ENCODE measurements around the gene HOXD10.

The HOXD10 gene

DNA sequence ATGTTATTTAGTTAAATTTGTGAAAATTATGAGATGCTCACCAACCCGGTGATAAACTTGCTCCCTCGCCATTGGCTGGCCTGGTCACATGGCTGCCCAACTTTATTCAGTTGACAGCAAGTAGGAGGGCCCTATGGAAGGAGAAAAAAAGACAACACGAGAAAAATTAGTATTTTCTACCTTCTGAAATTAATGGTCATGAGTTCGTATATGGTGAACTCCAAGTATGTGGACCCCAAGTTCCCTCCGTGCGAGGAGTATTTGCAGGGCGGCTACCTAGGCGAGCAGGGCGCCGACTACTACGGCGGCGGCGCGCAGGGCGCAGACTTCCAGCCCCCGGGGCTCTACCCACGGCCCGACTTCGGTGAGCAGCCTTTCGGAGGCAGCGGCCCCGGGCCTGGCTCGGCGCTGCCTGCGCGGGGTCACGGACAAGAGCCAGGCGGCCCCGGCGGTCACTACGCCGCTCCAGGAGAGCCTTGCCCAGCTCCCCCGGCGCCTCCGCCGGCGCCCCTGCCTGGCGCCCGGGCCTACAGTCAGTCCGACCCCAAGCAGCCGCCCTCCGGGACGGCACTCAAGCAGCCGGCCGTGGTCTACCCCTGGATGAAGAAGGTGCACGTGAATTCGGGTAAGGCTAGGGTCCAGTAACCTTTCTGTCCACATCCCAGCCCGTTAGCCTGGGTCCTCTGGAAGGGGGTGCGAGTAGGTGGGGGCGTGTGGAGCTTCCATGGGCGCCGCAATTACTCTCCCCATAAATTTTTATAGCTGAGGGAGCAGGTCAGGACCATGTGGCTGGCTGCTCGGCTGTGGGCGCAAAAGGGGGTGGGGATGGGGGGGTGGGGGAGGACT, 35.1 kb downstream of the HOXD10 start, which contains the start of gene HOXD4:
TSS of gene HOXD4 (plus strand) at position 109 of the 846 bp plus-strand sequence. CDS start at position 193, 84 bp downstream.
- DNase-seq (ENCODE audit: low read depth): no peak

DNA sequence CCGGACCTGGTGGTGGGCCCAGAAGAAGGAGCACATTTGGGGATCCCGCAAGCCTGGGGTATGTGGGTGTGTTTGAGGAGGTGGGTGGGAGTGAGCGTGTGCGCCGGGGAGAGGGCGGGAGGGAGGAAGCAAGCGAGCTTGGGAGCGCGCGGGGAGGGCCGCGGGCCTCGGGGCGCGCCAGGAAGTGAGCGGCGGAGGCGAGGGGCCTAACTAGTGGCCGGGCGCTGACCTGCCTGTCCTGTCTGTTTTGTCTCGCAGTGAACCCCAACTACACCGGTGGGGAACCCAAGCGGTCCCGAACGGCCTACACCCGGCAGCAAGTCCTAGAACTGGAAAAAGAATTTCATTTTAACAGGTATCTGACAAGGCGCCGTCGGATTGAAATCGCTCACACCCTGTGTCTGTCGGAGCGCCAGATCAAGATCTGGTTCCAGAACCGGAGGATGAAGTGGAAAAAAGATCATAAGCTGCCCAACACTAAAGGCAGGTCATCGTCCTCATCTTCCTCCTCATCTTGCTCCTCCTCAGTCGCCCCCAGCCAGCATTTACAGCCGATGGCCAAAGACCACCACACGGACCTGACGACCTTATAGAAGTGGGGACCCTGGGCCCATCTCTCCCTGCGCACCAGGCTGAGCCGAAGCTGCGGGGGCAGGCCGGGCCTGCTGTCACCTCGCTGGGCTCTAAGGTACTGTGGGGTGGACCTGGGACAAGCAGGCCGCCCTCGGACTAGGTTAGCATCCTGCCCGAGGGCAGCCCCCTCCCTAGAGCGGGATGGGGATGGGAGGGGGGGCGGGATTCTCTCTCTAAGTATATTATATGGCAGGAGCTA, 36.0 kb downstream of the HOXD10 start:
- no peak for DNase-seq (ENCODE audit: low read depth)

DNA sequence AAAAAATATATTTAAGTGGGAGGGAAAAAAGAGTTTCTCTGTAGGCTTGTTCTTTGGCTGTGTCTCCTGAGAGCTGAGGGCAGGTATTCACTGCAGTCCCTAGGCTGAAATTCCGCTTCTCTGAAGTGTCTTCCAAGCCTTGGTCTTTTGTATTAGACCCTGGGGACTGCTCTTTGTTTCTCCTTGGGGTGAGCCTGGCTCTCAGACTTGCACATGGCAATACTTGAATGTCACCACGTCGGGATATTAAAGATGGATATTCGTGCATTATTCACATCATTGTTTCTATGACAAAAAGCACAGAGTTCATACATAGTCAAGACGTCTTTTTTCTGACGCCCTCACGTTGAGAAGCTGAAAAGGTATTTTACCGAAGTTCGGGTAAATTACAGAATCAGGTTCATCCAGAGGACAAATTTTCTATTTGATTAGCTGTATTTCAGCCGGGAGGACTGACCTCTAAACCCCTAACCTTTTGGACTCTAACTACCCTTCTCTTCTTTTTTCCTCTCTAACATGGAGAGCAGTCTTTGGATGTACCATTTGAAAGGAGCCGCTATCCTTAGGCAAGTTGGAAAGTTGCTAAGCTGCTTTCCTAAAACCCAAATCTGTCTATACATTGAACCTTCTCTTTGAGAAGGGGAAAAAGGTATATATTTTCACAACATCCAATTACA, 38.1 kb downstream of the HOXD10 start:
- DNase-seq (ENCODE audit: low read depth): no peak

DNA sequence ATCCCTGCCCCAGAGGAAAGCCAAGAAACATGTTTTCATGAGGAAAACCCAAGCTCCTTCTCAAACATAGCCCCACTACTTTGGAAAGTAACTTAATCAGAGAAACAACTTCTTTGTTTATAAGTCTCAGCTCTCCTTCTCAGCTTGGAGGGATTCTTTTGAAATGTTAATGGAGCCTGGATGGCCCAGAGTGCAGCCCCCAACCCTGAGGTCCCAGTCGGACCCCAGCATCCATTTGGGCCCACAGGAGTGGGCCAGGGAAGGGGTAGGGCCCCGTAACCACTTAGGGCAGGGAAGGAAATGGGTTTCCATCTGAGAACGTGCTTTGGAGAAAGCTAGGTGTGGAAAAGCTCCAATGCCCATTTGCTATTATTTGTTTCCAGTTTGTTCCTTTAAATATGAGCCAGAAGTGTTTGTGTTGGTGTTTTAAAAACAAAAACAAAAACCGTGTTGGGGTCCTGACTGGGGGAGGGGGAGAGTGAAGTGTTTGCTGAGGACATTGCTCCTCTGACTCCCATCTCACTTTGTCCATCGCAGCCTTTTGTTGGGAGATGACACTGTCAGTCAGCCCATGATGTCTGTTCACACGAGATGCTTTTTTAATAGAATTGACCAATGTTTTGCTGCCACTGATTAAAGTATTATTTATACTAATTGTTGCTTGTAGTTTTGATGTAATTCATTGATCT, 38.9 kb downstream of the HOXD10 start:
- no peak for DNase-seq (ENCODE audit: low read depth)

DNA sequence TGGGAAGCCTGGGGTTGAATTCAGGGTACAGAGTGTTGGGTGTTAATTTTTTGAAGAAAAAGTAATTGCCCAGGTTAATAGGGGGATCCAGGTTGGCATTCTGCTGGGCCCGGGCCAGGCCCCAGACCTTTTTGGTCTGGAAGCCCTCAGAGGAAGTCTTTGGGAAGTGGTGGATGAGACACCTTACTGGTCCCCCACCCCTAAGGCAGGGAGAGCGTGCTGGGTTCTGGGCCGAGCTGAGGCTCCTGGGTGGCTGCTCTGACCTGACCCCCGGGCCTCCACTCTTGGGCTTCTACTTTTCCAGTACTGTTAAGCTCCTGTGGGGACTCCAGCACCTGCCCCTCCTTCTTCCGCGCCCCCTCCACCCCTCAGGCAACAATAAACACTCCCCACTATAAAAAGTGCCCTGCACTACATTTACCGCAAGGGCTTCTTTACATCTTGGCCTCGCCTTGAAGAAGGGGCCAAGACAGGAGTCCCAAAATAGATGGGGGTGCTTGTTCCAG, 39.8 kb downstream of the HOXD10 start:
- no peak for DNase-seq (ENCODE audit: low read depth)

DNA sequence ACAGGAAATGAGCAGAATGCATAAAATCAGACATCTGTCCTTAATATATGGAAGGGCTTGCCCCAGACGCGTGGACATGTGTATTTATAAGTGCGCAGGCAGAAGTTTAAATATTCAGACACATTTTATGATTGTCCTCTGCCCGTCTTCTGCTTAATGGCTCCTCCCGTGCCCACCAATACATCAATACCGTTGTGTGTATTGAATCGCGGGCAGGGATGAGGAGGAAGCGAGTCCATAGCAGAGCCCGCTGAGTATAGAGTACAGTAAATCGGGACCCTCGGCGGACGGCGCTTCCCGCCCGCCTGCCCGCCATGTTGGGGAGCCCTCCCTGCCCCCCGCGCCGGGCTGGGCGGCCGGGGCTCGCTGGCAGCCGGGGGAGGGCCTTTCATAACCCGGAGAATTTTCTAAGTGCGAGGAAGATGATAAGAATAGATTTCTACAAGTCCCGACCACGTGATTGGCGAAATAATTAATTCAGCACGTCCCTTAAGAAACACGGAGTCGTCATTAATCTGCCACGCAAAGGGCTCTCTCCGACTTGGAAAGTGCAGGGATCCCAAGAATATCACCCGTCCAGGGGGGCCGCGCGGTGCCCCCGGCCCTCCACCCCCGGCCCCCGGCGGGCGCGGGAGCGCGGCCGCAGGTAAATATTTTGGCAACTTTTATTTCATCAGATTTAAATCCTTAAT, 40.4 kb downstream of the HOXD10 start, which contains the start of gene HOXD3:
TSS of gene HOXD3 (plus strand) at position 501 of the 692 bp plus-strand sequence. CDS start 11,808 bp downstream, outside the sequence.
- DNase-seq (ENCODE audit: low read depth): no peak

DNA sequence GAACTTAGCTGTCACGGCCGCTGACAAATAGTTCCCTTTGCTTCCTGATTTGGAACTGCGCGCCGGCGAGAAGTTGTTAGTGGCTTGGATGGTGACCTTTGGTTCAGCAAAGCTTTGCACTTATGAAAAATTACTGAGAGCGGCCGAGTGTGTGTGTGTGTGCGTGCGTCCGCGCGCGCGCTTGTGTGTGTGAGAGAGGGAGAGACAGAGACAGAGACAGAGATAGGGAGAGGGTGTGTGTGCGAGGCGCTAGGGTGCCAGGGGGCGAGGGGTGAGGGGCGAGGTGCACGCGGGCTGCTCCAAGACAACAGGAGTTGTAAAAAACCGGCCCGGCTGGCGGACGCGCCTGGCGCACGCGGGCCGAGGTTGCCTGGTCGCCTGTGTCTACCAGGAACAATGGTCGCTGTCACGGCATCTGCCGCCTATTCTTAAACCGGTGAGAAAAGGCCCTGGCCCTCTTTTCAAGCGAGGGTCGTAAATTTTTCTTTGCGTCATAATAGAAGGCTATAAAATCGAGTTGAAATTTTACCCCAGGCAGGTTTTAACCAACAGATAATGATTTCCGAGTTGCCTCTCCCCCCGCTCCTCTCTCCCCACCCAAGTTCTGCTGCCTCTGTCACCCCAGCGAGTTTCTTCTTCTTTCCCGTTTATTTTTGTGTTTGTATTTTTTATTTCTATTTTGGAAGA, 41.1 kb downstream of the HOXD10 start:
- no peak for DNase-seq (ENCODE audit: low read depth)

DNA sequence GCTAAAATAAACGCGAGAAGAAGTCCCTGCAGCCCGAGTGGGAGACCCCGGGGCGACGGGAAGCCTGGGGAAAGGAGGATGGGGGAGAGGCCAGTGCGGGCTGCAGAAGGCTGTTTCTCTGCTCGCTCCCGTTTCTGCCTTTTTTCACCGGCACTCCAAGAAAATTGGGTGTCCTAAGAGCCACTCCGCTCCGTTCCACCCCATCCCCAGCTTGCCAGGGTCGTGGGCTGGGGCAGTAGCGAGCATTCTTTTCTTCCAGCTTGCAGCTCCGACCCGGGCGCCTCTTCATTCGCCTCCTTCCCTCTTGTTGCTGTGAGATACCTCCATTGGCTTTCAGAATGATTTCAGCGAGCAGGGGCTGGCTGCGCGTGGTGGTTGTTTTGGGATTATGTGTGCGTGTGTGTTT, 41.6 kb downstream of the HOXD10 start:
- DNase-seq (ENCODE audit: low read depth): no peak

DNA sequence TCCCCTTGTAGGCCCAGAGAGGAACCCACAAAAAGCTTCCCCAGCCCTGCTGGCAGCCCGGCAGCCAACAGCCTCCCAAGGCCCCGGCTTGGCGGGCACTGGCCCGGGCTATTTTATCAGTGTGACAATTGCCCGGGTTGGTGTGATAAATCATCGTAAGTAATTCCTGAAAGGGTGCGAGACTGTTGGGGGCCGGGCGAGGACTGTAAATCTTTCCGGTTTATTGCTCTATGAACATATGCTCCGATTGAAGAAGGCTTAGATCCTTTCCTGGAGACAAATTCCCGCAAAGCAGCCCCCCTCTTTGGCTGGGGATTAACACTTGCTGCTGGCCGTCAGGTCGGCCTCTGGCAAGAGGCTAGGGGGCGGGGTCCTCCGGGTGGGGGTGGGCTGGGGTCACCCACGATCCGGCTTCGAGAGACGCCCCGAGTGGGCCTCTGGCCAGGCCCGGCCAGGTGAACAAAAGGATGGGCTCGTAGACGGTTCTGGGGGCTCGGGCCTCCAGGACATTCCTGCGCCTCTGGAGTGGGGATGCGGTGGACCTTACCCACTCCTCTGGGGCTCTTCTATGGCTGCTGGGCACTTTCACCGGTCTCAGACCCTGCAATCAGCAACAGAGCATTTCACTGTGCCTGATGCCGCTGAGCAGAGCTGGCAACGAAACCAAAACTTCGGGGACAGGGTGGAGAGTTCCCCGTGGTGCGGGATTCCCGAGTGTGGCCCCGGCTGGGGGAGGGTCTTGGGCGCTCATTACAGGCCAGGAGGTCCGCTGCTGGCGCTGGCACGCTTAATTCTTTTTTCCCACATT, 42.5 kb downstream of the HOXD10 start:
- no peak for DNase-seq (ENCODE audit: low read depth)

DNA sequence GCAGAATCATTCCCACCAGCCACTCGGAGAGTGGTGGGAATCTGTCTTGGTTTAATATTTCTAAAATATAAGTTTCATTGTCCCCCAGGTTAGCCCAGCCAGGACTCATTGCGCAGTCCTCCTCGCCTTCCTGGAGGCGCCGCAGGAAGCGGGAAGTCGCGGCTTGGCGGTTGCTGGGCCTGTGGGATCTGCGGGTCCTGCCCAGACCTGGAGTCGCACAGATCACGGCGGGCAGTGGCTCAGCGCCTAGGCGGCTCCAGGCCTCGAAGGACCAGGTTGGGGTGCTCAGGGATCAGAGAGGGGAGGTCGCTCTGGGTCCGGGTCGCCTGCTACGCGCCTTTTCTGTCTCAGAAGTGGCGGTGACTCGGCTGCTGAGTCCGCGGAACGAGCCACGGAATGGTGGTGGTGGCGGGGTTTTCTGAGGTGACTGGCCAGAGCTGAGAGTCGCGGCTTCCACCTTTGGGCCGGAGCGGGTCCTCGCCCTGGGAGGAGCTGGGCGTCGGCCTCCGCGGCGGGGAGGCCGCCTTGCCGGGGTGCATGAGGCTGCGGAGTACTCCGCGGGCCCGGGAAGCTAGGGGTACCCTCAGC, 43.2 kb downstream of the HOXD10 start:
- DNase-seq (ENCODE audit: low read depth): no peak

DNA sequence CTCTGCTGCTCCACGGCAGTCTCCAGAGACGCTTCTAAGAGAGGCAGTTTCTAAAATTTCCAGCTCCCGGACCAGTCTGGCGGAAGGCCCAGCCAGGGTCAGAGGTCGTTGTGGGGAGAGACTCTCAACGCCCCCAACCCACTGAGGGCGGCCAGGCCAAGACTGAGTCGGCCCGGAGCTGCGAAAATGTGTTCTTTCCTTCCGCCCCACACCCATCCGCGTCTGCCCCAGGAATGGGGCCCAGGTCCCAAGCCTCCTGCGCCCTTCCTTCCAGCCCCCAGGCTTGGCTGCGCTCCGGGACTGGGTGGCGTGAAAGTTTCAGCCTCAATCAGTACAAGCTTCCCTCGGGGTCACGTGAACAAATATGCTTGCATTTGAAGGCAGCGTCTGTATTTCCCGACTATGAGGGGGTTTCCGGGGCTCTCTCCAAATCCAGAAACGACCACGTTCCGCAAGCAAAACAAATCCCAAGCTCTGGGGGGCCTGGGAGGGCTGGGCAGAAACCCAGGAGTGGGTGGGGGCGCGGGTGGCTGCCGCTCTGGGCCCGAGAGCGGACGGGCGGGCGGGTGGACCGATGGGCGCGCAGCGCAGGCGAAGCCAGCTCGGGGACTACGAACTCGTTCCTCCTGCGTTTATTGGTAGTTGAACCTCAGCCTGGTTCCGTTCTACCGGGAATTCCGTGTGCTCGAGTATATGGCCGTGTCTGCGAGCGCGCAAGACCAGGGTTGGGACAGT, 43.8 kb downstream of the HOXD10 start:
- no peak for DNase-seq (ENCODE audit: low read depth)

DNA sequence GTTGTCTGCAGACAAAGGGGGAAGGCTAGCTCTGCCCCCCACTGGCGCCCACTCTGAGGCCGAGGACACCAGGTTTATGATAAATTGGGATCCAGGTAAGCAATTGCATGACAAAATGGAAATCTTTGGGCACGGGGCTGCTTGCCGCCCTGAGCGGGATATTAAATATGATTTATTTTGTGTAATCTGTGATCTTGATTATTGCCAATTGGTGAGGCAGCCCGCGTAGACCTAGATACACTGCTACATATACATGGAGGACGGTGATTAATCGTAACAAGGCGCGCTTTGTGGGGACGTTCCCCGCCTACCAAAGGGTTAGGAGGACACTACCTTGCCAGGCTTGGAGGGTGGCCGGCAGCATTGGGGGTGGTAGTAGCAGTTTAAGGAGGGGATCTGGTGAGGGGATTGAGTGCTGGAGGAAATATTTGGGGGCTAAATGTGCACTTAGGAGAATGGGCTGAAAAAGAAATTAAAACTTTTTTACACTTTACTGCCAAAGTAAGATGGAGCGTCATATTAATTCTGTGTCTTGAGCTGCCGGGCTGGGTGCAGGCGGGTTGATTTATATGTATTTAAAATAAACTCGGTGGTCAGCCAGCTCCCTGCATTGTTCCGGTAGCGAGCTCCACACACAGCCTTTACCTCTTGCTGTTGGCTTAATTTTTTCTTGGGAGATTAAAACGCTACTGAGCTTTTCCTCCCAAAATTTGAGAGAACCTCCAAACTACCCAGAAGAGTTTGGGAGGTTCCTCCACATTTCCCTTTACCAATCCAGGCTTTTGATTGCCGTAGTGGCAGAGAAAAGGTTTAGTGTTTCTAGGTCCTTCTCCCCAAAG, 44.6 kb downstream of the HOXD10 start:
- DNase-seq (ENCODE audit: low read depth): no peak

DNA sequence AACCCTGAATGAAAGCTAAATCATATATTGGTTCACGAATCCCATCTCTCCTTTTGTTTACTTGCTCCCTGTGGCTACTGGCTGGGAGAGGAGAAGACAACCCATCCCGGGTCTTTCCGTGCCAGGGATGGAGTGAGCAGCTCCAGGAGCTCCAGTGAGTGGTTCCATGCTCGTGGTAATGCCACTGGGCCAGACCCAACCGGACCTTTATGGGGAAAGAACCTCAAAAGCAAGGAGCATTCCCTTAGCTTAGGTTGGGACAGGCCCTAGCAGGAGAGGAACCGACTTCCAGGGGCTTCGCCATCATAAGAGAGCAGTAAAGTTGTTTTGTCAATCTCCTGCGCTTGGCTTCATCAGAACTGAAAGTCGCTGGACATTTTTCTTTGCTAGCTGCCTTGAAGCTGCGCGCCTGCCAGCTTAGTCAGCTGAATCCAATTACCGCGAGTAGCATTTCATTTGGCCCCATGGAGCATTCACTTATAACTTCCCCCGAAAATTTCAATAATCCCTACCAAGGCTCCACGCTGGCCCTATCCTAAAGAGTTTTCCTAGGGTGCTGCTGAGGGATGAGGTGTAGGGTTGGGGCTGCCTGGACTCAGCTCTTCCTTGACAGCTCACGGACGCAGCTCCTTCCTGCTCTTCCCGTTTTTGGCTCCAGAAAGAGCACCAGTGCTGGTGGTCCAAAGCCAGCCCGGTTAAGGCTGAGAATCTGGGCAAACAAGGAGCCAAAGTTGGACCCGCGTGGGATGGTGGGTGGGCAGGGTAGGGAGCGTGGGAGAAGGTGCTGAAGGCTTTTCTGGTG, 45.4 kb downstream of the HOXD10 start:
- peak; percentile 27 for DNase-seq (ENCODE audit: low read depth)

DNA sequence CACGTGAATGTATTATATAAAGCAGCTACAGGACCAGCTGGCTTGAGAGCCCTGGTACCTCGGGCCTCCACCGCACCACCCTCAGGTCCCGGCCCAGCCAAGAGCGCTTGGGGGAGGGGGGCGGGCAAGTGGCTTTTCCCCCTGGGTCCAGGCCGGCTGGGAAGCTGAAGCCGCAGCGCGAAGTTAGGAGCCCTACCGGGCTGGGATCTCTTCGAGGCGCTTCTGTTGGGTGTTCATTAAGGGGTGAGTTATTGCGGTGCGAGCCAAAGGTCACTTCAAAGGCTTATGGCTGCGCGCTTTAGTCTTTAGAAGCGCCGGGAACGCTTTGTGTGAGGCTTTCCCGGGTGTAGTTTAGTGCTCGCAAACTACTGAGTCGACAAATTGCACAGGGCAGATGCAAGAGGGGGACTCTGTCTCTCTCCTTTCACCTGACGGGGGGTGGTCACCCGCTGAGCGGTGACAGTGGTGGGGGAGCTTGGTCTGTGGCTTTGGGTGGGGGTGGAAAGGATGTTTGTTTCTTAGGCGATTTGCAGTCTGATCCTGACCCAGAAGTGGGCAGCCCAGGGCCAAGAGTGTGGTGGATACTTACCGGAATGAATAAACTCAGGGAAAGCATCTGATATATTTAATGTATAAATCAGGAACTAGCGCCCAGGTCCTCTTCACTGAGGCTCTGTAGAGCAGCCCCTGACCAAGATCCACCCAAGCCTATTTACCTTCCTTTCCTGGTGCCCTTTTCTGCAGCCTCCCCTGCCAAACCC, 46.5 kb downstream of the HOXD10 start:
- no peak for DNase-seq (ENCODE audit: low read depth)

DNA sequence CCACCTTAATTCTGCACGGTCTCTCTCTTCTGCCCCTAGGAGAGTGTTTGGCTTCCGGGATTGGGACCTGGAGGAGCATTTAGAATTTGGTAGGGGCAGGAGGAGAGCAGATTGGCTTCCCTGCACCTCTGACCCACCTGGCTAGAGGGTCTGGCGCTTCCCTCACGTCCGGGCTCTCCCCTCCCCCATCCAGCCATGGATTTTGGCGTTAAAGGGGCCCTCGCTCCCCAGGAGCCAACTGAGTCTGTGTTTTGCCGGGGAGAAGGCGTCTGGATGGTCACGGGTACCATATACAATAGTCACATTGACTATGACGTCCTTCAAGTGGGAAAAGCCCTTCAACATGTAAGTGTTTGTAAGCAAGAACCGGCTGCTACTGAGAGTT, 47.1 kb downstream of the HOXD10 start:
- no peak for DNase-seq (ENCODE audit: low read depth)

DNA sequence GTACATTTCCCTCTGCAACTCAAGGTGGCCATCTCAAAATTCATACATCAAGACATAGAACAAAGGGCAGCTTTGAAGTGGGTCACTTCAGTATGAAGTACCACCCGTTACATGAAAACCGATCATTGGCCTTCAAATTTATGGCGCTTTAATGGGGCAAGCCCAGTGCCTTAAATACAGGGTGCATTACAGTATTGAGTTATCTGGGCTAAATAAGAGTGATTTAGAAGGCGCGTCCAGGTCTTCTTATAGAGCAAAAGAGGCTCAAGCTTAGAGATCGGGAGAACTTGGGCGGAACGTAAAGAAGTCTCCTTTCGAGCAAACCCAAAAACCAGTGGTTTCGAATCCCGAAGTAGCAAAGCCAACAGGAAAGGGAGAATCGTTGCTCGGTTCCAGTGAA, 47.6 kb downstream of the HOXD10 start:
- DNase-seq (ENCODE audit: low read depth): no peak

All from GM04503 (cell line).